Measurements from ENCODE around the gene PCTP.

The PCTP gene

GRCh38 chr17:55720919-55721836 lies 29.7 kb upstream of the PCTP start:
- FAIRE-seq: no peak
- no peak for DNase-seq (ENCODE audit: insufficient read length, low spot score)
- no peak for TF ChIP-seq CTCF (IDR thresholded peaks at IDR 0.05; ENCODE audit: insufficient read depth, missing control alignments)

- FAIRE-seq: no peak
- no peak for DNase-seq (ENCODE audit: insufficient read length, low spot score)
- no peak for TF ChIP-seq CTCF (IDR thresholded peaks at IDR 0.05; ENCODE audit: insufficient read depth, missing control alignments)
Measured at GRCh38 chr17:55722016-55722736, 28.7 kb upstream of the PCTP start.

GRCh38 chr17:55722742-55723487 lies 27.9 kb upstream of the PCTP start, which contains the start of gene TMEM100:
Gene TMEM100 (minus strand): TSS chr17:55722864. CDS start chr17:55721070, 1,794 bp downstream.
- no peak for TF ChIP-seq CTCF (IDR thresholded peaks at IDR 0.05; ENCODE audit: insufficient read depth, missing control alignments)
- DNase-seq (ENCODE audit: insufficient read length, low spot score) (no peak), FAIRE-seq (no peak)

GRCh38 chr17:55723488-55723848 lies 27.4 kb upstream of the PCTP start:
- no peak for FAIRE-seq
- TF ChIP-seq CTCF (IDR thresholded peaks at IDR 0.05; ENCODE audit: insufficient read depth, missing control alignments): no peak
- no peak for DNase-seq (ENCODE audit: insufficient read length, low spot score)

GRCh38 chr17:55726440-55726839 lies 24.4 kb upstream of the PCTP start:
- DNase-seq (ENCODE audit: insufficient read length, low spot score): no peak
- no peak for FAIRE-seq
- no peak for TF ChIP-seq CTCF (IDR thresholded peaks at IDR 0.05; ENCODE audit: insufficient read depth, missing control alignments)

GRCh38 chr17:55727275-55727674 lies 23.6 kb upstream of the PCTP start:
- TF ChIP-seq CTCF (IDR thresholded peaks at IDR 0.05; ENCODE audit: insufficient read depth, missing control alignments): no peak
- FAIRE-seq: no peak
- DNase-seq (ENCODE audit: insufficient read length, low spot score): no peak

Measured in D721Med (cell line).